GM12872 (cell line): ENCODE measurements around the gene NUP58.

ENCODE experiments used
- TF ChIP-seq, protein P1 (sequence below): IDR thresholded peaks from 3 replicates; pipeline ENCODE4 v1.5.1; 2011; ENCODE audit warnings: low read depth, mild to moderate bottlenecking, low read length, moderate library complexity; ENCODE audit not compliant: insufficient read depth

The NUP58 gene

DNA sequence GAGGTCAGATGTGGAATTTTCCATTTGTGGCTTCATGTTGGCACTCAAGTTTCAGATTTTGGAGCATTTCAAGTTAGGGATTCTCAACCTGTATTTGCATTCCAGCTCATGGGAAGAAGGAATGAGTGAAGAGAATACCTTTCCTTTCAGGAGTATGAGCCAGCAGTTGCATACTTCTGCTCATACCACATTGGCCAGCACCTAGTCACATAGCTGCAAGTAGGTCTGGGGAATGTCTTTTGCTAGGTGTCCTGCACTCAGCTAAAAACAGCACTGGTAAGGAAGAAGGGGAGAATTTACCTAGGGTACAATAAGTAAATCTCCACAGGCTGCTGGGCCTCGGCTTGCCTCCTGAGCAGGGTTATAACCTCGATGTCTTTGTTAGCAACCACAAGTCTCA is 45.7 kb downstream of the NUP58 start:
- TF ChIP-seq, protein P1, sequence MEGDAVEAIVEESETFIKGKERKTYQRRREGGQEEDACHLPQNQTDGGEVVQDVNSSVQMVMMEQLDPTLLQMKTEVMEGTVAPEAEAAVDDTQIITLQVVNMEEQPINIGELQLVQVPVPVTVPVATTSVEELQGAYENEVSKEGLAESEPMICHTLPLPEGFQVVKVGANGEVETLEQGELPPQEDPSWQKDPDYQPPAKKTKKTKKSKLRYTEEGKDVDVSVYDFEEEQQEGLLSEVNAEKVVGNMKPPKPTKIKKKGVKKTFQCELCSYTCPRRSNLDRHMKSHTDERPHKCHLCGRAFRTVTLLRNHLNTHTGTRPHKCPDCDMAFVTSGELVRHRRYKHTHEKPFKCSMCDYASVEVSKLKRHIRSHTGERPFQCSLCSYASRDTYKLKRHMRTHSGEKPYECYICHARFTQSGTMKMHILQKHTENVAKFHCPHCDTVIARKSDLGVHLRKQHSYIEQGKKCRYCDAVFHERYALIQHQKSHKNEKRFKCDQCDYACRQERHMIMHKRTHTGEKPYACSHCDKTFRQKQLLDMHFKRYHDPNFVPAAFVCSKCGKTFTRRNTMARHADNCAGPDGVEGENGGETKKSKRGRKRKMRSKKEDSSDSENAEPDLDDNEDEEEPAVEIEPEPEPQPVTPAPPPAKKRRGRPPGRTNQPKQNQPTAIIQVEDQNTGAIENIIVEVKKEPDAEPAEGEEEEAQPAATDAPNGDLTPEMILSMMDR, result no peak

DNA sequence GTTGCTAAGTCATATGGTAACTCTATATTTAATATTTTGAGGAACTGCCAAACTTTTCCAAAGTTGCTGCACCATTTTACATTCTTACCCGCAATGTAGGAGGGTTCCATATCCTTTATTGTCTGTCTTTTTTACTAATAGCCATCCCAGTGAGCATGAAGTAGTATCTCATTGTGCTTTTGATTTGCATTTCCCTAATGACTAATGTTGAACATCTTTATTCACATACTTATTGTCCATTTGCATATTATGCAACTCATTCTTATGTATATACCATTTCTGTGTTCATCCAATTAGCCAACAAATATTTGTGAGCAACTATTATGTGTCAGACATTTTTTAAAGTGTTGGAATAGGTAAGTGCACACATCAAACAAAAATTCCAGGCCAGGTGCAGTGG is 50.0 kb downstream of the NUP58 start:
- TF ChIP-seq, protein P1, result no peak

DNA sequence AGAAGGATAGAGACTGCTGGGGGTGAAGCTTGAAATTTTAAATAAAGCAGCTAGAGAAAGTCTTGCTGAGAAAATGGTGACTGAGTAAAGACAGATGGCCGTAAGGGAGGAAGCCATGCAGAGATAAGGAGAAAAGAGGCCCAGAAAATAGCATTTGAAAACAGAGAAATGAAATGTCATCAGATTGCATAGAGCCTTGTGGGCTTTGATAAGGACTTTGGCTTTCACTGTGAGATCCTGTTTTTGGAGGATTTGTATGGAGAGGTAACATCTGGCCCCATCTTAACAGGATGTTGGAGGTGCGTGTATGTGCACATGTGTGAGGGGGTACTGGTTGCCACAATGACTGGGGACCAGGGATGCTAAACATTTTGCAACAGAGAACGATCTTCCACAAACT is 50.8 kb downstream of the NUP58 start:
- TF ChIP-seq, protein P1, result no peak

DNA sequence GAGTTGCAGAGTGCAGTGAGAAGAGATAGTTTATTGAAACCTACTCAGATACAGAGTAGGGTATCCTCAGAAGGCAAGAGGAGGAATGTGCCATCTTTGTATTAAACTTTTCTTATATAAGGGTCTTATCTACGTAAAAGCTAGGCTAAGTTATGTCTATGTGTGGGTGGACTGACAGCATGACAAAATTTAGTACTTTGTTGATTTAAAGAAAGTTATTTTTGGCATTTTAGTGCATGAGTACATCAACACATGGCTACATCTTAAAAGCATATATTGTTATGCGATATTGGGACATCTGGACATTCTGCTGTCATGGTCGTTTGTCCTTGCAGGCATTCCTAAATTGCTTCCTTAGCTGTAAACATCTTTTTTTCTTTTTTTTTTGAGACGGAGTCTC is 51.4 kb downstream of the NUP58 start:
- TF ChIP-seq, protein P1, result no peak

DNA sequence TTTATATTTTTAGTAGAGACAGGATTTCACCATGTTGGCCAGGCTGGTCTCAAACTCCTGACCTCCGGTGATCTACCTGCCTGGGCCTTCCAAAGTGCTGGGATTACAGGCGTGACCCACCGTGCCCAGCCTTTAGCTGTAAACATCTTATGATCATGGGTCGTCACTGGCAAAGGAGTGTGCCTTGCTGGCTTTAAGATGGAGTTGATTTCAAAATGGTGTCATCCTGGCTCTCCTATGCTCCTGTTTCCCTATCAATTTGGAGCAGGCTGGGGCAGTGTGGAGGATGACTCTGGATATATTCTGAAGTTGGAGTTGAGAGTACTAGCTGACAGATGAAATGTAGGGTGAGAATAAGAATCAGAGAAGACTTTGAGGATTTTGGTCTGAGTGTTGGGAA is 51.9 kb downstream of the NUP58 start:
- TF ChIP-seq, protein P1, result no peak

DNA sequence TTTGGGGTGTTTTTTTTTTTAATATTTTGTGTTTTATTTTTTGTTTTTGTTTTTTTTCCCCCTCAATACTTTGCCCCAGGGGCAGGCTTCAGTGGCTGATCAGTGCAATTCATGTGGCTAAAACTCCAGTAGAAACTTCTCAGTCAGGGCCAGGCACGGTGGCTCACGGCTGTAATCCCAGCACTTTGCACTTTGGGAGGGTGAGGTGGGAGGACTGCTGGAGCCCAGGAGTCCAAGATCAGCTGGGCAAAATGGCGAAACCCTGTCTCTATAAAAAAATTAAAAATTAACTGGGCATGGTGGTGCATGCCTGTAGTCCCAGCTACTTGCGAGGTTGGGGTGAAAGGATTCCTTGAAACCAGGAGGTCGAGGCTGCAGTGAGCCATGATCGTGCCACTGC is 53.0 kb downstream of the NUP58 start:
- TF ChIP-seq, protein P1, result no peak

DNA sequence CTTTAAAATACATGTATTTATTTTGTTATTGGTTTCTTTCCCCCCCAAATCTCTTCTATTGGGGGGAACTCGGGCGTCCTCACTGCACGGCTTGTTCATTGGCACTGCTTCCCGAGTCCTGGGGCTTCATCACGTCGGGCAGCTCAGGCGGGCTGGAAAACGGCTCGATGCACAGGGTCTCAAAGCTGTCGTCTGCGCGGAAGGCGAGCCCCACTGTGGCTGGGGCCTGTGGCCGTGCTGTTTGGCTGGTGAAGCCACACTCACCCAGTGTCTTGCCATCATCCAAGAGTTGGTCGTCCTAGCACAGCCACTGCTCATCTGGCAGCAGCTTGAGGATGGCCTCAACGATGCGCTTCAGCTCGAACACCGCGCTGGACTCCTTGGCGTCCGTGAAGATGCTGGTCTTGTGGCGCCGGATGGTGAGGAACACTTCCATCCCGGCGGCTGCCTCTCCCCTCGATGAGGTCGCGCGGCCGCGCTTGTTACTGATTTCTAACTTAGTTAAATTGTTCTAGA is 64.4 kb downstream of the NUP58 start:
- TF ChIP-seq, protein P1, result no peak
